Smooth muscle cell (in vitro differentiated cells): Measurements from ENCODE around the gene POLR3C. TPM values are rescaled to one million over a fixed set of nuclear protein-coding genes. Genes with fewer than 3 reads are reported as not detected.

Experiments used
- DNase-seq: peaks from one replicate; lab custom pipeline; 2025; ENCODE audit not compliant: unreplicated experiment; lab: John Stamatoyannopoulos, UW
- H2AFZ ChIP-seq: fragments of 200-600 bp; sonication (generic); 2 replicates; pipeline ENCODE4 v1.6.0; 2016; ENCODE audit warnings: antibody characterized with exemption, low read depth, mild to moderate bottlenecking
- H3F3A ChIP-seq: fragments of 200-600 bp; sonication (generic); 2 replicates; pipeline ENCODE4 v1.6.0; 2017; ENCODE audit warnings: antibody characterized with exemption, low read depth
- H3K27ac ChIP-seq: fragments of 200-600 bp; sonication (generic); 2 replicates; pipeline ENCODE4 v1.5.1; 2016; ENCODE audit warnings: low read depth, mild to moderate bottlenecking
- H3K27me3 ChIP-seq: fragments of 200-600 bp; sonication (generic); 2 replicates; pipeline ENCODE4 v1.6.1; 2016; ENCODE audit warnings: low read depth, mild to moderate bottlenecking
- H3K36me3 ChIP-seq: fragments of 200-600 bp; sonication (generic); 2 replicates; pipeline ENCODE4 v1.5.1; 2016; ENCODE audit warnings: low read depth
- H3K4me1 ChIP-seq: fragments of 200-600 bp; sonication (generic); 2 replicates; pipeline ENCODE4 v1.5.1; 2016; ENCODE audit warnings: low read depth
- H3K4me2 ChIP-seq: fragments of 200-600 bp; sonication (generic); 2 replicates; pipeline ENCODE4 v1.6.0; 2016; ENCODE audit warnings: mild to moderate bottlenecking
- H3K4me3 ChIP-seq: fragments of 200-600 bp; sonication (generic); 2 replicates; pipeline ENCODE4 v1.5.1; 2016; ENCODE audit warnings: mild to moderate bottlenecking
- H3K79me2 ChIP-seq: fragments of 200-600 bp; sonication (generic); 2 replicates; pipeline ENCODE4 v1.6.0; 2016; ENCODE audit warnings: low read depth, mild to moderate bottlenecking
- H3K9ac ChIP-seq: fragments of 200-600 bp; sonication (generic); 2 replicates; pipeline ENCODE4 v1.6.0; 2016; ENCODE audit warnings: low read depth
- H3K9me3 ChIP-seq: fragments of 200-600 bp; sonication (generic); replicated peaks from 2 replicates; pipeline ENCODE4 v1.5.1; 2016; ENCODE audit warnings: low read depth
- H4K20me1 ChIP-seq: fragments of 200-600 bp; sonication (generic); 2 replicates; pipeline ENCODE4 v1.6.0; 2016; ENCODE audit warnings: low read depth
- WGBS: methylation state at CpG from one replicate; pipeline ENCODE4 v1.1.7; 2016; ENCODE audit warnings: low lambda C conversion rate; 5-methylcytosine and 5-hydroxymethylcytosine counted together
- polyA plus RNA-seq: library from polyadenylated mRNA; unstranded; fragments of >200 nt; fragmentation: Nextera tagmentation; extraction: Ambion mirVana; gene quantifications from 2 replicates; pipeline ENCODE4 v1.2.1, GENCODE V29; 2016
- total RNA-seq: library from RNA; depleted of rRNA; stranded (reverse); fragments of >200 nt; gene quantifications from 2 replicates; pipeline ENCODE4 v1.2.3, GENCODE V29; 2014
- TF ChIP-seq, protein P1 (sequence below): fragments of 200-600 bp; sonication (generic); IDR thresholded peaks from 2 replicates; pipeline ENCODE4 v1.5.1; 2017; ENCODE audit warnings: borderline replicate concordance, mild to moderate bottlenecking, antibody characterized with exemption; ENCODE audit not compliant: insufficient read depth, poor library complexity, severe bottlenecking

POLR3C gene
- total and polyA plus RNA-seq, 2 experiments from 2014 or later: 22.6 to 31.7 TPM

GRCh38 chr1:145889722-145890121, 65.7 kb downstream of the POLR3C start:
- H3K9me3 ChIP-seq: no peaks in the 10 kb centered on the region
- no peak overlapping the region for H3K4me2 ChIP-seq
- TF ChIP-seq, protein P1, sequence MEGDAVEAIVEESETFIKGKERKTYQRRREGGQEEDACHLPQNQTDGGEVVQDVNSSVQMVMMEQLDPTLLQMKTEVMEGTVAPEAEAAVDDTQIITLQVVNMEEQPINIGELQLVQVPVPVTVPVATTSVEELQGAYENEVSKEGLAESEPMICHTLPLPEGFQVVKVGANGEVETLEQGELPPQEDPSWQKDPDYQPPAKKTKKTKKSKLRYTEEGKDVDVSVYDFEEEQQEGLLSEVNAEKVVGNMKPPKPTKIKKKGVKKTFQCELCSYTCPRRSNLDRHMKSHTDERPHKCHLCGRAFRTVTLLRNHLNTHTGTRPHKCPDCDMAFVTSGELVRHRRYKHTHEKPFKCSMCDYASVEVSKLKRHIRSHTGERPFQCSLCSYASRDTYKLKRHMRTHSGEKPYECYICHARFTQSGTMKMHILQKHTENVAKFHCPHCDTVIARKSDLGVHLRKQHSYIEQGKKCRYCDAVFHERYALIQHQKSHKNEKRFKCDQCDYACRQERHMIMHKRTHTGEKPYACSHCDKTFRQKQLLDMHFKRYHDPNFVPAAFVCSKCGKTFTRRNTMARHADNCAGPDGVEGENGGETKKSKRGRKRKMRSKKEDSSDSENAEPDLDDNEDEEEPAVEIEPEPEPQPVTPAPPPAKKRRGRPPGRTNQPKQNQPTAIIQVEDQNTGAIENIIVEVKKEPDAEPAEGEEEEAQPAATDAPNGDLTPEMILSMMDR: no peak
- no peaks in the 10 kb centered on the region for H3K79me2 ChIP-seq
- H3K27me3 ChIP-seq: peaks cover 5% of the 10 kb centered on the region
- H3K4me3 ChIP-seq: no peak overlapping the region
- H3K9ac ChIP-seq: no peak overlapping the region
- no peak for DNase-seq
- peaks cover 10% of the 10 kb centered on the region for H3K4me1 ChIP-seq
- peaks cover 3% of the 10 kb centered on the region for H3F3A ChIP-seq
- WGBS: 86% methylated on average over 3 of the region's 3 CpGs
- H3K27ac ChIP-seq: no peak overlapping the region
- H2AFZ ChIP-seq: no peak overlapping the region
- H3K36me3 ChIP-seq: no peaks in the 10 kb centered on the region
- H4K20me1 ChIP-seq: no peaks in the 10 kb centered on the region

DNA sequence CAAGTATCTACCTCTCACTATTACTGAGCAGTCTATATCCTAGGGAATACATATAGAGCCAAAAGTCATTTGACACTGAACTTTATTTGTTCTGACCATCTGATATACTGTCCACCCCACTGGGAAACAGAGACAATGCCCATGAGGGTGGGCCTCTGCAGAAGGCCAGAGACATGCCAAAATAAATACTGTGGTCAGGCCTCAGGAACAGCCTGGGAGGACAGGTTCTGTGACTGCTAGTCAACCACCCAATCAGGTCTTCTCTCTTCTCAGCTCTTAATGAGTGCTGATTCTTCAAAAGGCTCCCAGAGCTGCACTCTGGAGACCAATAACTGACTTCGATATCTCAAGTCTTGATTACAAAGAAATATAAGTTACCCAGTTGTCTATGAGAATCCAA, 67.1 kb downstream of the POLR3C start:
- Histone ChIP-seq H3K27me3 (no peaks in the 10 kb centered on the region), H3K4me2 (peak overlapping the region; percentile 73), H3K9ac (no peak overlapping the region), H3K9me3 (no peaks in the 10 kb centered on the region), H3K4me3 (no peak overlapping the region), H2AFZ (peak overlapping the region; percentile 95), H3K79me2 (no peaks in the 10 kb centered on the region), H3F3A (peaks cover 3% of the 10 kb centered on the region), H3K27ac (peak overlapping the region; percentile 81), H4K20me1 (no peaks in the 10 kb centered on the region), H3K36me3 (no peaks in the 10 kb centered on the region), H3K4me1 (peaks cover 10% of the 10 kb centered on the region)
- no peak for DNase-seq
- TF ChIP-seq, protein P1: no peak
- 75% methylated on average over 1 of the region's 1 CpG for WGBS

DNA sequence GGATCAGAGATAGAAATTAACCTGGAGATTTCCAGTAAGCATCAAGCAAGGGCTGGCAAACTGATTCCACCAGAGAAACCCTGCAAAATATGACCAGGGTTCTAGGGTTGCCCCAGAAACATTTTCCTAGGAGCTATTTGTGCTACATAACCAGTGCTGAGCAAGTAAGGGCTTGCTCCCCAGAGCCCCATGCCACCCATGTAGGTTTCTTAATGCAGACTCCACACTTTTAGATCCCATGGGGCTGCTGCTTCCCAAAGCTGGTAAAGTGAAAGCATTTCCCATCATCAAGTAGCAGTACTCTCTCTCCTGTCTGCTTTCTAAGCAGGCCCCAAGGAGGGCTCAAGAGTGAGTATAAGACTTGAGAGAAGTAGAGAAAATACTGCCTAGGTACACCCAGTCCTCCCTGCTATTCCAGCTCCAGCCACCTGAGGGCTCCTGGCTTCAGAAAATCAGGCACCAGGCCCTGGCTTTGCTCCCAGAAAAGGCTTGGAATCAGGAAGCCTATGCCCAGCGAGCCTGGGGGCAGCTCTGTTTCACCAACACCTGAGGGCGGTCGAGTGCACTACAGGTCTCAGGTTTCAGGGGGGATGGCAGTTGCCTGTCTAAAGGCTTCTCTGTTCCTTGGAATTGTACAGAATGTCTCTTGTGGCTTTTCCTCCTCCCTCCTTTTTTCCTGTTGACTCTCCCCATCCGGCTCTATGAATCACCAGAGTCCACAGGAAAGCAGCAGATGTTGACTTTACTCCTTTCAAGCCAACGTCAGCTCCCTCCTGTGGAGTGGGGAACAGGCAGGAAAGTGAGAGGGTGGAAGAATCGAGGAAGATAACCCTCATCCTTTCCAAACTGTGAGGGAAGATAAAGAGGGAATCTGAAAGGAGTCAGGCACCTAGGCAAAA, 67.8 kb downstream of the POLR3C start:
- peak overlapping the region; percentile 95 for H2AFZ ChIP-seq
- H3K36me3 ChIP-seq: no peaks in the 10 kb centered on the region
- TF ChIP-seq, protein P1: peak; percentile 81
- H3K27ac ChIP-seq: peak overlapping the region; percentile 81
- peaks cover 3% of the 10 kb centered on the region for H3F3A ChIP-seq
- H4K20me1 ChIP-seq: no peaks in the 10 kb centered on the region
- H3K4me2 ChIP-seq: peak overlapping the region; percentile 73
- no peaks in the 10 kb centered on the region for H3K9me3 ChIP-seq
- H3K4me1 ChIP-seq: peaks cover 10% of the 10 kb centered on the region
- H3K4me3 ChIP-seq: peak overlapping the region; percentile 12
- H3K9ac ChIP-seq: peak overlapping the region; percentile 10
- no peaks in the 10 kb centered on the region for H3K79me2 ChIP-seq
- peak; percentile 70 for DNase-seq
- H3K27me3 ChIP-seq: no peaks in the 10 kb centered on the region
- 2% methylated on average over 6 of the region's 6 CpGs for WGBS
